WTC11 (cell line): ENCODE measurements around the gene PRKCE. TPM values are rescaled to one million over a fixed set of nuclear protein-coding genes. Genes with fewer than 3 reads are reported as not detected.

ENCODE experiments used
- ATAC-seq: fragments of 200-7000 bp; cut with Tn5 transposase; 2 replicates; pipeline ENCODE4 v1.10.0; 2021; ENCODE audit warnings: mild to moderate bottlenecking, moderate library complexity
- CTCF ChIA-PET: fragments of 300-600 bp; sonication (Branson Sonifier 250); formaldehyde crosslinking; loops from one replicate; lab custom pipeline; 2021; ENCODE audit warnings: antibody characterized with exemption; lab: Charles Lee
- POLR2A ChIA-PET: fragments of 350-600 bp; sonication (Branson Sonifier 250); formaldehyde crosslinking; loops from one replicate; lab custom pipeline; 2021; ENCODE audit warnings: antibody characterized with exemption; lab: Charles Lee
- DNase-seq: peaks from one replicate; pipeline ENCODE4 v3.0.0; 2021; ENCODE audit warnings: low spot score
- H3K27ac Mint-ChIP-seq: 2 replicates; pipeline ENCODE4 v1.8.0; 2021; ENCODE audit warnings: mixed read lengths
- H3K27me3 Mint-ChIP-seq: 2 replicates; pipeline ENCODE4 v1.8.0; 2021; ENCODE audit warnings: low read depth, mild to moderate bottlenecking, moderate library complexity, mixed read lengths
- H3K36me3 Mint-ChIP-seq: 2 replicates; pipeline ENCODE4 v1.8.0; 2021; ENCODE audit warnings: mixed read lengths
- H3K4me1 Mint-ChIP-seq: 2 replicates; pipeline ENCODE4 v1.8.0; 2022; ENCODE audit warnings: mixed read lengths
- H3K4me3 Mint-ChIP-seq: 2 replicates; pipeline ENCODE4 v1.8.0; 2021; ENCODE audit warnings: mild to moderate bottlenecking, moderate library complexity, mixed read lengths
- H3K9me3 Mint-ChIP-seq: 2 replicates; pipeline ENCODE4 v1.8.0; 2021; ENCODE audit warnings: mixed read lengths
- ELF4 ChIP-seq: sonication (generic); formaldehyde crosslinking; IDR thresholded peaks from 2 replicates; pipeline ENCODE4 v1.8.1; 2022; ENCODE audit warnings: low read depth, mild to moderate bottlenecking, moderate library complexity, missing genetic modification reagents
- FOXK1 ChIP-seq: sonication (generic); formaldehyde crosslinking; IDR thresholded peaks from 2 replicates; pipeline ENCODE4 v1.8.0; 2022; ENCODE audit warnings: mild to moderate bottlenecking, moderate library complexity, missing genetic modification reagents
- KAT7 ChIP-seq: sonication (generic); formaldehyde crosslinking; IDR thresholded peaks from 2 replicates; pipeline ENCODE4 v1.8.1; 2023; ENCODE audit warnings: missing genetic modification reagents, mild to moderate bottlenecking, borderline replicate concordance
- NFATC4 ChIP-seq: fragments of 250-450 bp; sonication (Bioruptor Pico); IDR thresholded peaks from 2 replicates; pipeline ENCODE4 v1.9.0; 2021; ENCODE audit warnings: mild to moderate bottlenecking
- NR2C2 ChIP-seq: sonication (generic); formaldehyde crosslinking; IDR thresholded peaks from 2 replicates; pipeline ENCODE4 v1.8.0; 2022; ENCODE audit warnings: mild to moderate bottlenecking, missing genetic modification reagents
- SP1 ChIP-seq: sonication (generic); formaldehyde crosslinking; conservative IDR thresholded peaks from 2 replicates; pipeline ENCODE4 v1.8.1; 2022; ENCODE audit warnings: missing genetic modification reagents
- ZBTB21 ChIP-seq: sonication (generic); formaldehyde crosslinking; IDR thresholded peaks from 2 replicates; pipeline ENCODE4 v1.8.1; 2023; ENCODE audit warnings: mild to moderate bottlenecking, missing genetic modification reagents, borderline replicate concordance
- ZNF138 ChIP-seq: sonication (generic); formaldehyde crosslinking; conservative IDR thresholded peaks from 2 replicates; pipeline ENCODE4 v1.8.1; 2022; ENCODE audit warnings: mild to moderate bottlenecking, moderate library complexity, missing genetic modification reagents
- total RNA-seq: library from RNA; stranded (reverse); gene quantifications from 3 replicates; pipeline ENCODE4 v1.2.3, GENCODE V29; 2021
- TF ChIP-seq, protein P1 (sequence below): sonication (generic); formaldehyde crosslinking; IDR thresholded peaks from 2 replicates; pipeline ENCODE4 v1.8.0; 2022; ENCODE audit warnings: missing genetic modification reagents
- TF ChIP-seq, protein P2 (sequence below): sonication (generic); formaldehyde crosslinking; IDR thresholded peaks from 2 replicates; pipeline ENCODE4 v1.8.1; 2022; ENCODE audit warnings: low read depth, mild to moderate bottlenecking, moderate library complexity, missing genetic modification reagents, borderline replicate concordance
- TF ChIP-seq, protein P3 (sequence below): sonication (generic); formaldehyde crosslinking; IDR thresholded peaks from 2 replicates; pipeline ENCODE4 v1.8.0; 2022; ENCODE audit warnings: mild to moderate bottlenecking, missing genetic modification reagents
- TF ChIP-seq, protein P4 (sequence below): fragments of 250-450 bp; sonication (Bioruptor Pico); IDR thresholded peaks from 2 replicates; pipeline ENCODE4 v1.9.0; 2021; ENCODE audit warnings: mild to moderate bottlenecking
- TF ChIP-seq, protein P5 (sequence below): sonication (generic); formaldehyde crosslinking; IDR thresholded peaks from 2 replicates; pipeline ENCODE4 v1.8.1; 2023; ENCODE audit warnings: mild to moderate bottlenecking, missing genetic modification reagents
- TF ChIP-seq, protein P6 (sequence below): sonication (generic); formaldehyde crosslinking; IDR thresholded peaks from 2 replicates; pipeline ENCODE4 v1.8.0; 2022; ENCODE audit warnings: mild to moderate bottlenecking, missing genetic modification reagents
- TF ChIP-seq, protein P7 (sequence below): sonication (generic); formaldehyde crosslinking; IDR thresholded peaks from 2 replicates; pipeline ENCODE4 v1.8.1; 2023; ENCODE audit warnings: mild to moderate bottlenecking, moderate library complexity, missing genetic modification reagents

The PRKCE gene
- total RNA-seq, 1 experiment from 2014 or later = 5.8 TPM

DNA sequence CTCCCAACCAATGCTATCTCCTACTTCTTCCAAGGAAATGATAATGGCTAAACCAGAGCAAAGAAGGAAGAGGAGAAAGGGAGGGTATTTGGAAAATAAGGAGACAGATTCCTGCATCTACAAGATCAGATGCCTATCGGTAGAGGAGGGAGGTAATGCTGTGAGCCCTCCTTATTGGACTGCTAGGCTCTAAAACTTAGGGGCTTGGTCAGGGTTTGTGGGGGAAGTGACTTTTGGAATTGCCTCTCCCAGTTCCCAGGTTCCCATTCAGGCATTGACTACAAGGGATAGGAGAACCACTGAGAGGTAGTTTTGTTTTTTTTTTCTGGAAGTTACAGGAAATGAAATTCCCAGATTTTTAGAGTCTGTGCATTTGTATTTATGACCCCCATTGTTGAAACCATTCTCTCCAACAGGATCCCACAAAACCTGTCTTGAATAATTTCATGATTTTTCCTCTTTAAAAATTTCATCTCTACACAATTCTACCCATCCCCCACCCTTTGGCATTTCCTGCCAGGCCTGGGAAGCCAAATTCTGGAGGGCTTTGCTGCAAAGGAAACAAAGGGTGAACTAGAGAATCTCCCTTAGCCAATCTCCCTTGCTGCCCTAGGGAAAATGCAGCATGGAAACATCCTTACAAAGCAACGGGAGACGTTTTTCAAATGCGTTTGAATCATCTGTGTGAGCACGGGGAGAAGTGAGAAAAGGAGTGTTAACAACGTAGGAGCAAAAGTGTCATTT, 363.6 kb downstream of the PRKCE start (continued):
- TF ChIP-seq, protein P1, sequence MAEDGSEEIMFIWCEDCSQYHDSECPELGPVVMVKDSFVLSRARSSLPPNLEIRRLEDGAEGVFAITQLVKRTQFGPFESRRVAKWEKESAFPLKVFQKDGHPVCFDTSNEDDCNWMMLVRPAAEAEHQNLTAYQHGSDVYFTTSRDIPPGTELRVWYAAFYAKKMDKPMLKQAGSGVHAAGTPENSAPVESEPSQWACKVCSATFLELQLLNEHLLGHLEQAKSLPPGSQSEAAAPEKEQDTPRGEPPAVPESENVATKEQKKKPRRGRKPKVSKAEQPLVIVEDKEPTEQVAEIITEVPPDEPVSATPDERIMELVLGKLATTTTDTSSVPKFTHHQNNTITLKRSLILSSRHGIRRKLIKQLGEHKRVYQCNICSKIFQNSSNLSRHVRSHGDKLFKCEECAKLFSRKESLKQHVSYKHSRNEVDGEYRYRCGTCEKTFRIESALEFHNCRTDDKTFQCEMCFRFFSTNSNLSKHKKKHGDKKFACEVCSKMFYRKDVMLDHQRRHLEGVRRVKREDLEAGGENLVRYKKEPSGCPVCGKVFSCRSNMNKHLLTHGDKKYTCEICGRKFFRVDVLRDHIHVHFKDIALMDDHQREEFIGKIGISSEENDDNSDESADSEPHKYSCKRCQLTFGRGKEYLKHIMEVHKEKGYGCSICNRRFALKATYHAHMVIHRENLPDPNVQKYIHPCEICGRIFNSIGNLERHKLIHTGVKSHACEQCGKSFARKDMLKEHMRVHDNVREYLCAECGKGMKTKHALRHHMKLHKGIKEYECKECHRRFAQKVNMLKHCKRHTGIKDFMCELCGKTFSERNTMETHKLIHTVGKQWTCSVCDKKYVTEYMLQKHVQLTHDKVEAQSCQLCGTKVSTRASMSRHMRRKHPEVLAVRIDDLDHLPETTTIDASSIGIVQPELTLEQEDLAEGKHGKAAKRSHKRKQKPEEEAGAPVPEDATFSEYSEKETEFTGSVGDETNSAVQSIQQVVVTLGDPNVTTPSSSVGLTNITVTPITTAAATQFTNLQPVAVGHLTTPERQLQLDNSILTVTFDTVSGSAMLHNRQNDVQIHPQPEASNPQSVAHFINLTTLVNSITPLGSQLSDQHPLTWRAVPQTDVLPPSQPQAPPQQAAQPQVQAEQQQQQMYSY (CRISPR knock-in tag) = peak; percentile 33; the same call in 1 of the 2 replicates
- TF ChIP-seq, all 79 proteins: peak for 3

DNA sequence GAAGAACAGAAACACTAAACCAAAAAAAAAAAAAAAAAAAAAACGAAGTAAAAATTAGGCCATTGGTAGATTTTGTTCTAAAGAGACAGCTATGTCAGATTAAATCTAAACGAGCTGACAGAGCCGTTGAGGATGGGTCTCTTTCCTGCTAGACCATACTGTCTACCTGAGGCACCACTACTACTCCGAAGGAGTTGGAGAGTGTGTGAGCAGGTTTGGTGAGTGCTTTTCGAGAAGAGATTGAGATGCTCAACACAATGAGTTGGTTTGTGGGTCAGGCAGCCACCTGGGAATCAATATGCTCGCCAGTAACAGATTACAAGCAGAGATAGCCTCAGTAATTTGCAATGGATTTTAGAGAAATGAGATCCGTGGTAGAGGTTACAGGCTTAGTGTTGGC, 364.2 kb downstream of the PRKCE start:
- Mint-ChIP-seq H3K9me3 (peaks cover 4% of the 10 kb centered on the region), H3K36me3 (peaks cover 7% of the 10 kb centered on the region), H3K27me3 (no peaks in the 10 kb centered on the region), H3K4me3 (peak overlapping the region; percentile 22), H3K27ac (peak overlapping the region; percentile 98), H3K4me1 (peaks cover 39% of the 10 kb centered on the region)
- ATAC-seq (peak; percentile 12; the same call in 1 of the 2 replicates), DNase-seq (no peak)
- POLR2A ChIA-PET = interaction anchor here (0.6 kb wide), 2 partner anchors 214 to 1260 kb away, joined by 4 read pairs; no protein-coding TSS in a partner anchor
- CTCF ChIA-PET = interaction anchor here (0.6 to 1.4 kb wide), 2 partner anchors 47 to 324 kb away, joined by 4 to 6 read pairs; no protein-coding TSS in a partner anchor
- no peak for TF ChIP-seq SP1 (CRISPR knock-in tag)
- TF ChIP-seq, protein P2, sequence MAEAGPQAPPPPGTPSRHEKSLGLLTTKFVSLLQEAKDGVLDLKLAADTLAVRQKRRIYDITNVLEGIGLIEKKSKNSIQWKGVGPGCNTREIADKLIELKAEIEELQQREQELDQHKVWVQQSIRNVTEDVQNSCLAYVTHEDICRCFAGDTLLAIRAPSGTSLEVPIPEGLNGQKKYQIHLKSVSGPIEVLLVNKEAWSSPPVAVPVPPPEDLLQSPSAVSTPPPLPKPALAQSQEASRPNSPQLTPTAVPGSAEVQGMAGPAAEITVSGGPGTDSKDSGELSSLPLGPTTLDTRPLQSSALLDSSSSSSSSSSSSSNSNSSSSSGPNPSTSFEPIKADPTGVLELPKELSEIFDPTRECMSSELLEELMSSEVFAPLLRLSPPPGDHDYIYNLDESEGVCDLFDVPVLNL (CRISPR knock-in tag) = no peak
- TF ChIP-seq, protein P3, sequence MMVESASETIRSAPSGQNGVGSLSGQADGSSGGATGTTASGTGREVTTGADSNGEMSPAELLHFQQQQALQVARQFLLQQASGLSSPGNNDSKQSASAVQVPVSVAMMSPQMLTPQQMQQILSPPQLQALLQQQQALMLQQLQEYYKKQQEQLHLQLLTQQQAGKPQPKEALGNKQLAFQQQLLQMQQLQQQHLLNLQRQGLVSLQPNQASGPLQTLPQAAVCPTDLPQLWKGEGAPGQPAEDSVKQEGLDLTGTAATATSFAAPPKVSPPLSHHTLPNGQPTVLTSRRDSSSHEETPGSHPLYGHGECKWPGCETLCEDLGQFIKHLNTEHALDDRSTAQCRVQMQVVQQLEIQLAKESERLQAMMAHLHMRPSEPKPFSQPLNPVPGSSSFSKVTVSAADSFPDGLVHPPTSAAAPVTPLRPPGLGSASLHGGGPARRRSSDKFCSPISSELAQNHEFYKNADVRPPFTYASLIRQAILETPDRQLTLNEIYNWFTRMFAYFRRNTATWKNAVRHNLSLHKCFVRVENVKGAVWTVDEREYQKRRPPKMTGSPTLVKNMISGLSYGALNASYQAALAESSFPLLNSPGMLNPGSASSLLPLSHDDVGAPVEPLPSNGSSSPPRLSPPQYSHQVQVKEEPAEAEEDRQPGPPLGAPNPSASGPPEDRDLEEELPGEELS (CRISPR knock-in tag) = no peak
- no peak for TF ChIP-seq ZBTB21
- TF ChIP-seq, protein P1 (CRISPR knock-in tag) = no peak
- TF ChIP-seq, protein P4, sequence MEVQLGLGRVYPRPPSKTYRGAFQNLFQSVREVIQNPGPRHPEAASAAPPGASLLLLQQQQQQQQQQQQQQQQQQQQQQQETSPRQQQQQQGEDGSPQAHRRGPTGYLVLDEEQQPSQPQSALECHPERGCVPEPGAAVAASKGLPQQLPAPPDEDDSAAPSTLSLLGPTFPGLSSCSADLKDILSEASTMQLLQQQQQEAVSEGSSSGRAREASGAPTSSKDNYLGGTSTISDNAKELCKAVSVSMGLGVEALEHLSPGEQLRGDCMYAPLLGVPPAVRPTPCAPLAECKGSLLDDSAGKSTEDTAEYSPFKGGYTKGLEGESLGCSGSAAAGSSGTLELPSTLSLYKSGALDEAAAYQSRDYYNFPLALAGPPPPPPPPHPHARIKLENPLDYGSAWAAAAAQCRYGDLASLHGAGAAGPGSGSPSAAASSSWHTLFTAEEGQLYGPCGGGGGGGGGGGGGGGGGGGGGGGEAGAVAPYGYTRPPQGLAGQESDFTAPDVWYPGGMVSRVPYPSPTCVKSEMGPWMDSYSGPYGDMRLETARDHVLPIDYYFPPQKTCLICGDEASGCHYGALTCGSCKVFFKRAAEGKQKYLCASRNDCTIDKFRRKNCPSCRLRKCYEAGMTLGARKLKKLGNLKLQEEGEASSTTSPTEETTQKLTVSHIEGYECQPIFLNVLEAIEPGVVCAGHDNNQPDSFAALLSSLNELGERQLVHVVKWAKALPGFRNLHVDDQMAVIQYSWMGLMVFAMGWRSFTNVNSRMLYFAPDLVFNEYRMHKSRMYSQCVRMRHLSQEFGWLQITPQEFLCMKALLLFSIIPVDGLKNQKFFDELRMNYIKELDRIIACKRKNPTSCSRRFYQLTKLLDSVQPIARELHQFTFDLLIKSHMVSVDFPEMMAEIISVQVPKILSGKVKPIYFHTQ (CRISPR knock-in tag) = no peak
- no peak for TF ChIP-seq KAT7
- no peak for TF ChIP-seq ZNF138 (CRISPR knock-in tag)
- no peak for TF ChIP-seq ELF4 (CRISPR knock-in tag)
- no peak for TF ChIP-seq FOXK1 (CRISPR knock-in tag)
- TF ChIP-seq NR2C2 (CRISPR knock-in tag) = no peak
- TF ChIP-seq NFATC4 (CRISPR knock-in tag) = no peak
- TF ChIP-seq, protein P5, sequence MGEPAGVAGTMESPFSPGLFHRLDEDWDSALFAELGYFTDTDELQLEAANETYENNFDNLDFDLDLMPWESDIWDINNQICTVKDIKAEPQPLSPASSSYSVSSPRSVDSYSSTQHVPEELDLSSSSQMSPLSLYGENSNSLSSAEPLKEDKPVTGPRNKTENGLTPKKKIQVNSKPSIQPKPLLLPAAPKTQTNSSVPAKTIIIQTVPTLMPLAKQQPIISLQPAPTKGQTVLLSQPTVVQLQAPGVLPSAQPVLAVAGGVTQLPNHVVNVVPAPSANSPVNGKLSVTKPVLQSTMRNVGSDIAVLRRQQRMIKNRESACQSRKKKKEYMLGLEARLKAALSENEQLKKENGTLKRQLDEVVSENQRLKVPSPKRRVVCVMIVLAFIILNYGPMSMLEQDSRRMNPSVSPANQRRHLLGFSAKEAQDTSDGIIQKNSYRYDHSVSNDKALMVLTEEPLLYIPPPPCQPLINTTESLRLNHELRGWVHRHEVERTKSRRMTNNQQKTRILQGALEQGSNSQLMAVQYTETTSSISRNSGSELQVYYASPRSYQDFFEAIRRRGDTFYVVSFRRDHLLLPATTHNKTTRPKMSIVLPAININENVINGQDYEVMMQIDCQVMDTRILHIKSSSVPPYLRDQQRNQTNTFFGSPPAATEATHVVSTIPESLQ = no peak
- TF ChIP-seq, protein P6, sequence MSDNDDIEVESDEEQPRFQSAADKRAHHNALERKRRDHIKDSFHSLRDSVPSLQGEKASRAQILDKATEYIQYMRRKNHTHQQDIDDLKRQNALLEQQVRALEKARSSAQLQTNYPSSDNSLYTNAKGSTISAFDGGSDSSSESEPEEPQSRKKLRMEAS (CRISPR knock-in tag) = no peak
- TF ChIP-seq, protein P7, sequence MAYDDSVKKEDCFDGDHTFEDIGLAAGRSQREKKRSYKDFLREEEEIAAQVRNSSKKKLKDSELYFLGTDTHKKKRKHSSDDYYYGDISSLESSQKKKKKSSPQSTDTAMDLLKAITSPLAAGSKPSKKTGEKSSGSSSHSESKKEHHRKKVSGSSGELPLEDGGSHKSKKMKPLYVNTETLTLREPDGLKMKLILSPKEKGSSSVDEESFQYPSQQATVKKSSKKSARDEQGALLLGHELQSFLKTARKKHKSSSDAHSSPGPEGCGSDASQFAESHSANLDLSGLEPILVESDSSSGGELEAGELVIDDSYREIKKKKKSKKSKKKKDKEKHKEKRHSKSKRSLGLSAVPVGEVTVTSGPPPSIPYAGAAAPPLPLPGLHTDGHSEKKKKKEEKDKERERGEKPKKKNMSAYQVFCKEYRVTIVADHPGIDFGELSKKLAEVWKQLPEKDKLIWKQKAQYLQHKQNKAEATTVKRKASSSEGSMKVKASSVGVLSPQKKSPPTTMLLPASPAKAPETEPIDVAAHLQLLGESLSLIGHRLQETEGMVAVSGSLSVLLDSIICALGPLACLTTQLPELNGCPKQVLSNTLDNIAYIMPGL (CRISPR knock-in tag) = no peak
